NOMO-1 treated with dmso at 0.1 percent for 144 hours (cell line): ENCODE results near the gene EPB41L1.

Experiments used
- DNase-seq: peaks from one replicate; lab custom pipeline; 2025; ENCODE audit not compliant: unreplicated experiment; lab: John Stamatoyannopoulos, UW

Gene EPB41L1

GRCh38 chr20:36255445-36255844 is 100.9 kb downstream of the EPB41L1 start:
- no peak for DNase-seq

DNA sequence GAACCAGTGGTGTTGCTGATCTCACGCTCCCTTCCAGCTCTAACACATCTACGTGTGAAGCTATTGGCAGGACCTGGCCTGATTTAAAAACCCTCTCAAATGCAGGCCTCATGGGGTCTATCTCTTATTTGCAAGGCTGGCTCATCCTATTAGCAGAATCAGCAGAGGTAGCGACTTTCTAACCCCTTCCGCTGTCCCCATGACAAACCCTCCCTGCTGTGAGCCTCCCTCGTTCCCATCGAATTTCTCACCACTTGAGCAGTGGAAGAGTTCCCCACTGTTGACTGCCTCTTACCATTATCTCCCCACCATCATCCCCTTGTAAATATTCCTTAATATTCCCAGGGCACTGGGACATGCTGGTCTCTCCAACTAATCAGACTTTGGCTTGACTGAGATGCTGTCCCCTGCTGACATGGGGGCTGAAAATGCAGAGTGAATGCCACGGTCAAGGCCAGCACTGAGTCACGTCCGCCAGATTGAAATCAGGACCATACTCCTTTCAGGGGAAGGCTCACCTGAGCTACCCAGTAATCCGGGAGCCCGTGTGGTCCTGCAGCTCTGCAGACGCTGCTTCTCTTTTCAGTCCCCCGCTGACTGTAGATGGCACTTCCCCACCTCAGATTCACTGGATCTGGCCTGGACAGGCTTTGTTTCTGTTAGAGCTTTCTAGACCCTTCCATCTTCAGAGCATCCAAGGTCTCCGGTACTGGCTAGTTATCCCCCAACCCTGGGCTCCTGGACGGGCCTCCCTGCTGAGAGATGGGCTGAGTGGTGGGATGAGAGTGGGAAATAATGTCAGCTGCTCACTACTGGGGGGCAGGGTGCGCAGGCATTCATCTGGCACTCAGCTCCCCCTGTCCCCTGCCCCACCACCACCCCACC is 104.9 kb downstream of the EPB41L1 start:
- no peak for DNase-seq

GRCh38 chr20:36260316-36260715 is 105.8 kb downstream of the EPB41L1 start:
- DNase-seq, result no peak

- DNase-seq, result no peak
Observed at GRCh38 chr20:36261389-36262105, 107.0 kb downstream of the EPB41L1 start.

DNA sequence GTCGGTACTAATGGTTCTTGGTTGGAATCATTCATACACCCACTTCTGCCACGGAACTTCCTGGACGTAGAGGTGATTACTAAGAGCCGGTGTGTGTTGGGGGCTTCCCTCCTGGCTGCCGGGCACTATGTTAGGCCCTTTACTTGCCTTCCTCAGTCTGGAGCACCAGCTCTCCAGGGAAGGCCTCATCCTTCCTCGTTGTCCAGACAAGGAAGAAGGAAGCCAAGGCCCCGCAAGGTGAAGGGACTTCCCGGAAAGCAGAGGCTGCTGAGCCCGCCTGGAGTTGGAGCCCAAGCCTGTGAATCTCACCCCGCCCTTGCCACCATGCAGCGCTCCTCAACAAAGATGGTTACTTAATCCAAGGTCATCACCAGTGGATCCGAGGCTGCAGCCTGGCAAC is 107.9 kb downstream of the EPB41L1 start:
- DNase-seq, result no peak

- DNase-seq, result no peak
Observed at GRCh38 chr20:36264426-36265246, 110.1 kb downstream of the EPB41L1 start.

DNA sequence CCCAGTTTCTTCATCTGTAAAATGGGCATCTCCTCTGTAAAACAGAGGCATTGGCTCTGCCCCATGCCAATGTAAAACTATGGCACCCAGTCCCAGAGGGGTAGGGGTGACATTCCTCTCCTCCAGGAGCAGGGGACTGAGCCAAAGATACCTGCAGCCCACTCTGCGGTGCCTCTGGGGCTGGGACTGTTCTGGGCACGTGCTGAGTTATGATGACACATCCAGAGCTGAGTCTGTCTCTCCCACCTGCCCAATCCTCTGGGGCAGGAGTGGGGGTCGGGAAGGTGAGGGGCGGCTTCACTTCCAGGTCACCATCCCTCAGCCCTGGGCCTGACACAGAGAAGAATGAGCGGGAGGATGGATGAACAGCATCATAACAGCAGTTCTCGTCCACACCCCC is 111.6 kb downstream of the EPB41L1 start:
- no peak for DNase-seq

- DNase-seq, result no peak
Observed at GRCh38 chr20:36267605-36268381, 113.3 kb downstream of the EPB41L1 start.

DNA sequence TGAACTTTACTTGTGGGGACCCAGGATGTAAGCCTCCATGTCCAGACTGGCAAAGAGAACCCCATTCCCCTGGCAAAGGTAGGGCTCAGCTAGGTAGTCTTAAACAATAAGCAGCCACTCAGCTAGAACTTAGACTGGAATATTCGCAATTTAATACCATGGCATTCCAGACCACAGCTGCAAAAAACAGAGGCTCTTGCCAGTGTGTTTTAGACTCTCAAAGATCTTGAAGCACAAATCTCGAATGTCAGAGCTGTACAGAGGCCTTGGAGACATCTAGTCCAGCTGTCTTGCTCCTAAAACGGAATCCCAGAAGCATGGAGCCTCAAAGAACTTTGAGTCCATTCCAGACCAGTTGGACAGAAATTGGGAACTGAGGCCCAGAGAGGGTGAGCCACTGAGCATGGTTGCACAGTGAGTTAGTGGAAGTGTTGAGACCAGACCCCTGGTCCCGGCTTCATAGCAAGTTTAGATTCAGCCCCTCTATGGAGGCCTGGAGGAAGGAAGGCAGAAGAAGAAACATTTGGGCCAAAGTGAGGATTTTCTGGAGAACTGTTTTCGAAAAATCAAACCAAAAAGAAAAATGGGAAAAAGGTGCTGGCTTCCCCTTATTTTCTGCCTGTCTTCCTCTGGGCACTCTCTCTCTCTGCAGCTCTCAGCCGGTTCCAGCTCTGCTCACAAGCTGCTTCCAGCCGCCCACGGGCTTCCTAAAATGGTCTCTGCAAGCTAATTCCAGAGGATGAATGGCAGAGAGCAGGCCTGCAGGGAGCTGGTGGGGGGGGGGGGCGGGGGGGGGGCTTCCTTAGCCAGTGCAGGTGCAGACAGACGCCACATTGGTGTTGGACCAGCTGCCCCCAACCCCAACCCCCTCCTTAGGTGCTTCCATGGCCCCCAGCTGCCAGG is 114.2 kb downstream of the EPB41L1 start:
- DNase-seq, result no peak

DNA sequence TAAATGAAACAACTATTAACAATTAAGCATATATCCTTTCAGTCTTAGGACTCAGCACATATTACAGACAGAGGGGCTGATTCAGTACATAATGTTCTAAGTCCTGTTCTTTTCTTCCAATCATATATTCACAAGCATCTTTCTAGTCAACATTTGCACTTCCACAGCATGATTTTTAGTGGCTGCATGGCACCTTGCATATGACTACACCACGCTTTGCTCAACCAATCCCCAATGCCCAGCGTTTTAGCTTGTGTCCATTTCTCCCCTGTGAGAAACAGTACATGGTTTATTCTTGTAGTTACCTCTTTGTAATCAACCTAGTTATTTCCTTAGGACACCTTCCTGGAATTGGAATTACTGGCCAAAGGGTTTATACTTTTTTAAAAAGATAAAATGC is 115.0 kb downstream of the EPB41L1 start:
- no peak for DNase-seq

DNA sequence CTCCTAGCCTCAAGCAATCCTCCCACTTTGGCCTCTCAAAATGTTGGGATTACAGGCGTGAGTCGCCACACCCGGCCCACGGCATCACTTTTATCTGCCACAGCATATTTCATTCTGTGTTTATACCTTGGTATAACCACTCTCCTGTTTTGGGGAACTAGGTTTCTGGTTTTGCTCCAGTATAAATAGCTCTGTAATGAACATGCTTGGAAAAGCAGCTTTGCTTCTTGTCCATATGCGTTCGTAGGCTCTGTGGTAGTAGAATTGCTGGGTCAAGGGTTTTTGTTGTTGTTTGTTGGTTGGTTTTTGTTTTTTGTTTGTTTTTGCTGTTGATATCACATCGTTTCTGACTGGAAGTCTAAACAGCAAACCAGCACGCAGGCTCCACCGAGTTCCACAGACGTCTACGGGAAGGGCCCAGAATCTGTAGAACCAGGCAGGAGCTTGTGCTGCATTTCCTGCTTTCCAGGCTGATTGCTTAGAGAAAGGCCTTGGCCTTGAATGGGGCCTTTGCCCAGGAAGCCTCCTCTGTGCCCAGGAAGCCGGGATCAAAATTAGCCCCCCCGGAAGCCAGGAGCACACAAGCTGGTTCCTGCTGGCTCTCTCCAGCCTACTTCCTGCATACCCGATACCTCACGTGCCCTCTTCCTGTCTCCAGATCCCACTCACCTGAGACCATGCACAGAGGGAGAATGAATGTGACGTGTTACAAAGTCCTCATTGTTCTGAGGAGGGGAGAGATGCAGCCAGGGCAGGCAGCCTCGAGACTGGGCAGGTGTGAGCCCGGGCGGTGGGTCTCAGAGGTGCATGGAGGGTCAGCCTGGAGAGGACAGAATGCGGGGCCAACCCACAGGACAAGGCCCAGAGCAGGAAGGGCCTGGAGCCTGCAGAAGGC is 116.5 kb downstream of the EPB41L1 start:
- DNase-seq, result no peak

GRCh38 chr20:36271639-36272546 is 117.4 kb downstream of the EPB41L1 start:
- no peak for DNase-seq

GRCh38 chr20:36272547-36273220 is 118.1 kb downstream of the EPB41L1 start:
- no peak for DNase-seq

GRCh38 chr20:36273414-36274180 is 119.1 kb downstream of the EPB41L1 start:
- DNase-seq, result no peak

DNA sequence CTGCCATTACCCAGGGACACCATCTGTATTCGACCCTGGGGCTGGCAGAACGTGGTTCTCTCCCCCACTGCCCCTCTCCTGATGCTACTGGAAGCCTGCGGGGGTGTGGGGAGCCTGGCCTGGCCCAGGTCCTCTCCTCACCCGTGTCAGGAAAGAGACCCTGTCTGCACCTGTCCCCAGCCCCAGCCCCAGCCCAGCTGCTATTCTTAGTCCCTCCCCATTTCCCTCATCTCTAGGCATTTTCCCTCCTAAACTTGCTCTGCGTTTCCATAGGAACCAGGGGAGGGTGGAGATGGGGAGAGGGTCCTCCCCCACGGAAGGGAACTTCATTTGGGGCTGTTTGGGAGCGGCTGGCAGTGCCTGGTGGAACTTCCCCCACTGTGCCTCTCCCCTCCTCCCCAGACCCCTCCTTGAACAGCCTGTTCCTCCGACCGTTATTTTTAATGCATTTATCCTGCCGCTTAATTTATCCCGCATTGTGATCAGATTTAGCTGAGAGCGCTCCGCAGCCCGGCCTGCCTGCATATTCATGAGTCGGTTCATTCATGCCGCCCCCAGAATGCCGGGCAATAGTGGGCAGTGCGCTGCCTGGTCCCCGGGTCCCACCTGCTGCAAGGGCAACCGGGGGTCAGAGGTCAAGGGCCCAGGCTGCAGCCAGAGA is 119.8 kb downstream of the EPB41L1 start:
- no peak for DNase-seq

DNA sequence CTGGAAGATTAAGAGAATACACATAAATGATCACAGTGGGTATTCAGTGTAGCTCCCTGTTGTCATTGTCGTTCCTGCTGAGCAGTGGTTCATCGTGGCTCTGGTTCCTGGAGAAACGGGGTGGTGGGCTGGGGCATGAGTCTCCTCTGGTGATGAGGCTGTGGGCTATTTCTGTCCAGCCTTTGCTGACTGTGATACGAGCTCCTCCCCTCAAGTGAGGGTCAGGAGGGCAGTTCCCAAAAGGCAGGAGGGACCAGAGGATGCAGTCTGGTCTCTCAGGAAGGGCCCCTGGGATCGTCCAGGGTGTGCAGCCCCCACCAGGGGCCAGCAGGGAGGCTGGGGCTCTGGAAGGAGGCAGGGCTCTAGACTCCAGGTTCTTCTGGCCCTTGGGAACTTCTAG is 120.5 kb downstream of the EPB41L1 start:
- DNase-seq, result no peak
